ENCODE data around the gene EDIL3. TPM values are rescaled to one million over a fixed set of nuclear protein-coding genes. Genes with fewer than 3 reads are reported as not detected.

EDIL3 gene
- total RNA-seq, 4 donors from 2014 or later, result 12.2 to 26.9 (median 16.1) TPM

GRCh38 chr5:84202136-84202535 is 182.5 kb downstream of the EDIL3 start:
- Histone ChIP-seq H3K9me3 (no peaks in the 10 kb centered on the region), H3K4me1 (no peaks in the 10 kb centered on the region), H3K27ac (no peak overlapping the region), H3K4me3 (no peak overlapping the region), H3K36me3 (no peaks in the 10 kb centered on the region), H3K27me3 (no peaks in the 10 kb centered on the region)
- WGBS, 2 donors (ENCODE audit: low coverage in 1 of 2), result 90 to 100% methylated on average over 1 of the region's 1 CpG
- no peak for ATAC-seq
- no peak for TF ChIP-seq EP300 (IDR thresholded peaks at IDR 0.05)
- TF ChIP-seq POLR2A (IDR thresholded peaks at IDR 0.05), result no peak
- TF ChIP-seq POLR2AphosphoS5 (IDR thresholded peaks at IDR 0.05), result no peak
- TF ChIP-seq, protein P1, sequence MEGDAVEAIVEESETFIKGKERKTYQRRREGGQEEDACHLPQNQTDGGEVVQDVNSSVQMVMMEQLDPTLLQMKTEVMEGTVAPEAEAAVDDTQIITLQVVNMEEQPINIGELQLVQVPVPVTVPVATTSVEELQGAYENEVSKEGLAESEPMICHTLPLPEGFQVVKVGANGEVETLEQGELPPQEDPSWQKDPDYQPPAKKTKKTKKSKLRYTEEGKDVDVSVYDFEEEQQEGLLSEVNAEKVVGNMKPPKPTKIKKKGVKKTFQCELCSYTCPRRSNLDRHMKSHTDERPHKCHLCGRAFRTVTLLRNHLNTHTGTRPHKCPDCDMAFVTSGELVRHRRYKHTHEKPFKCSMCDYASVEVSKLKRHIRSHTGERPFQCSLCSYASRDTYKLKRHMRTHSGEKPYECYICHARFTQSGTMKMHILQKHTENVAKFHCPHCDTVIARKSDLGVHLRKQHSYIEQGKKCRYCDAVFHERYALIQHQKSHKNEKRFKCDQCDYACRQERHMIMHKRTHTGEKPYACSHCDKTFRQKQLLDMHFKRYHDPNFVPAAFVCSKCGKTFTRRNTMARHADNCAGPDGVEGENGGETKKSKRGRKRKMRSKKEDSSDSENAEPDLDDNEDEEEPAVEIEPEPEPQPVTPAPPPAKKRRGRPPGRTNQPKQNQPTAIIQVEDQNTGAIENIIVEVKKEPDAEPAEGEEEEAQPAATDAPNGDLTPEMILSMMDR (IDR thresholded peaks at IDR 0.05), result no peak

- TF ChIP-seq EP300 (IDR thresholded peaks at IDR 0.05), result no peak
- TF ChIP-seq POLR2A (IDR thresholded peaks at IDR 0.05), result no peak
- TF ChIP-seq, protein P1 (IDR thresholded peaks at IDR 0.05), result no peak
- TF ChIP-seq POLR2AphosphoS5 (IDR thresholded peaks at IDR 0.05), result no peak
- 71 to 80% methylated on average over 2 of the region's 2 CpGs for WGBS, 2 donors (ENCODE audit: low coverage in 1 of 2)
- ATAC-seq, result no peak
- no peaks in the 10 kb centered on the region for H3K36me3 ChIP-seq
- H3K27ac ChIP-seq, result no peak overlapping the region
- no peaks in the 10 kb centered on the region for H3K9me3 ChIP-seq
- no peak overlapping the region for H3K4me3 ChIP-seq
- no peaks in the 10 kb centered on the region for H3K4me1 ChIP-seq
- no peaks in the 10 kb centered on the region for H3K27me3 ChIP-seq
These were observed 187.1 kb downstream of the EDIL3 start for GRCh38 chr5:84197538-84197937.

DNA sequence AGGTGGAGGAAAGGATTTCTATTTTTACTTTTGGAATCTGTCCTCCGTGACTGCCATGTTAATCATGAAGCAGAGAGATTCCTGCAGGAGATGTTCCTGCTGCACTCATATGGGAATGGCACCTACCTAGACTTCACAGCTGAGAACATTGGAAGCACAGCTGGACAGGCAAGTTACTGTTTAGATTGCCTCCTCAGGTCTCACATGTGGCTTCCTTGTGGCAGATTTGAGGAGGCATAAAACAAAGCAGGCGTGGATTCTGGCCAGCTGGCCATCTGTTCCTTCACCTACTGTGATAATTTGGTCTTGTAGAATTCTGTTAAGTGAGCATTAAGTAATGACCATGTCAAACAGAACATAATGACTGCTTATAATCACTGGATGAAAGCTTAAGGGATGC is 193.4 kb downstream of the EDIL3 start:
- TF ChIP-seq, protein P1 (IDR thresholded peaks at IDR 0.05), result no peak
- TF ChIP-seq POLR2AphosphoS5 (IDR thresholded peaks at IDR 0.05), result no peak
- no peak for TF ChIP-seq EP300 (IDR thresholded peaks at IDR 0.05)
- no peak for TF ChIP-seq POLR2A (IDR thresholded peaks at IDR 0.05)
- H3K27me3 ChIP-seq, result no peaks in the 10 kb centered on the region
- no peak for ATAC-seq
- no peak overlapping the region for H3K27ac ChIP-seq
- no peaks in the 10 kb centered on the region for H3K4me1 ChIP-seq
- no peaks in the 10 kb centered on the region for H3K36me3 ChIP-seq
- no peaks in the 10 kb centered on the region for H3K9me3 ChIP-seq
- H3K4me3 ChIP-seq, result no peak overlapping the region
- WGBS, 2 donors (ENCODE audit: low coverage in 1 of 2), result 8 to 17% methylated on average over 2 of the region's 2 CpGs

GRCh38 chr5:84184857-84185256 is 199.8 kb downstream of the EDIL3 start:
- Histone ChIP-seq H3K36me3 (no peaks in the 10 kb centered on the region), H3K27ac (no peak overlapping the region), H3K27me3 (no peaks in the 10 kb centered on the region), H3K4me3 (no peak overlapping the region), H3K9me3 (no peaks in the 10 kb centered on the region), H3K4me1 (no peaks in the 10 kb centered on the region)
- ATAC-seq, result no peak
- 92 to 93% methylated on average over 1 of the region's 1 CpG for WGBS, 2 donors (ENCODE audit: low coverage in 1 of 2)
- TF ChIP-seq, protein P1 (IDR thresholded peaks at IDR 0.05), result no peak
- TF ChIP-seq POLR2AphosphoS5 (IDR thresholded peaks at IDR 0.05) (no peak), POLR2A (IDR thresholded peaks at IDR 0.05) (no peak), EP300 (IDR thresholded peaks at IDR 0.05) (no peak)

DNA sequence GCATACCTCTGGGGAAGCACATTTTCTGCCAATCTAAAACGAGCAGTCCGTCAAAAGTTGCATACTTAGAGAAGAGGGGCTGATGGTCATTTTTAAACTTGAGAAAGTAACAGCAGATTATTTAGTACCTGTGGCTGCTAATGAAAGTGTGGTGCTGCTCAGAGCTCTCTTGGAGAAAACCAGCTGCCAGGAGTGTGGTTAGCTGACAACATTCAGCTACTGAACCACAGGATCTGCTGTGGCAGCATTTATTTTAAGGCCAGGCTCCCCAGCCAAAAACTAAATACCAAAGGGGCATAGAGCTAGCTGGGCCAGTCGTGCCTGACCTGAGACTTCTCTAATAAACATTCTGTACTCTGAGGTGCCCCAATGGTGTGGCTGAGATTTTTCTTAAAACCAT is 203.6 kb downstream of the EDIL3 start:
- TF ChIP-seq POLR2AphosphoS5 (IDR thresholded peaks at IDR 0.05) (no peak), EP300 (IDR thresholded peaks at IDR 0.05) (no peak), POLR2A (IDR thresholded peaks at IDR 0.05) (no peak)
- TF ChIP-seq, protein P1 (IDR thresholded peaks at IDR 0.05), result no peak
- WGBS, 2 donors (ENCODE audit: low coverage in 1 of 2), result 59 to 60% methylated on average over 3 of the region's 3 CpGs
- Histone ChIP-seq H3K4me3 (no peak overlapping the region), H3K9me3 (no peaks in the 10 kb centered on the region), H3K4me1 (no peaks in the 10 kb centered on the region), H3K27me3 (no peaks in the 10 kb centered on the region), H3K27ac (no peak overlapping the region), H3K36me3 (no peaks in the 10 kb centered on the region)
- ATAC-seq, result no peak

All from gastroesophageal sphincter (tissue), 4 donors.